ENCODE results near the gene TBC1D32. TPM values are rescaled to one million over a fixed set of nuclear protein-coding genes. Genes with fewer than 3 reads are reported as not detected.
"Not testable (repeated sequence)": the region's sequence is repeated elsewhere in the genome, so short reads cannot be mapped to it uniquely, and the experiment has no call there.

Gene TBC1D32
- total RNA-seq, 1 donor from 2014 or later: 6.6 TPM

- no peak overlapping the region for H3K27ac Mint-ChIP-seq
- no peak for DNase-seq (ENCODE audit: low spot score)
- peaks cover 4% of the 10 kb centered on the region for H3K36me3 Mint-ChIP-seq (ENCODE audit: low read depth)
- no peaks in the 10 kb centered on the region for H3K9me3 Mint-ChIP-seq
- H3K4me3 Mint-ChIP-seq (ENCODE audit: low read depth): no peak overlapping the region
- intact Hi-C loops (cut with micrococcal nuclease): no loop called here
- no peaks in the 10 kb centered on the region for H3K4me1 Mint-ChIP-seq (ENCODE audit: low read depth)
- no peaks in the 10 kb centered on the region for H3K27me3 Mint-ChIP-seq (ENCODE audit: low read depth)
These were observed 192.2 kb downstream of the TBC1D32 start for GRCh38 chr6:121142093-121142492.

GRCh38 chr6:121135425-121135824 lies 198.9 kb downstream of the TBC1D32 start:
- H3K27me3 Mint-ChIP-seq (ENCODE audit: low read depth): no peaks in the 10 kb centered on the region
- H3K27ac Mint-ChIP-seq: no peak overlapping the region
- H3K4me3 Mint-ChIP-seq (ENCODE audit: low read depth): no peak overlapping the region
- no peak for DNase-seq (ENCODE audit: low spot score)
- no peaks in the 10 kb centered on the region for H3K4me1 Mint-ChIP-seq (ENCODE audit: low read depth)
- intact Hi-C loops (cut with micrococcal nuclease): no loop called here
- H3K36me3 Mint-ChIP-seq (ENCODE audit: low read depth): no peaks in the 10 kb centered on the region
- no peaks in the 10 kb centered on the region for H3K9me3 Mint-ChIP-seq

- no peak overlapping the region for H3K4me3 Mint-ChIP-seq (ENCODE audit: low read depth)
- intact Hi-C loops (cut with micrococcal nuclease): no loop called here
- H3K36me3 Mint-ChIP-seq (ENCODE audit: low read depth): no peaks in the 10 kb centered on the region
- H3K27me3 Mint-ChIP-seq (ENCODE audit: low read depth): no peaks in the 10 kb centered on the region
- no peak overlapping the region for H3K27ac Mint-ChIP-seq
- H3K9me3 Mint-ChIP-seq: no peaks in the 10 kb centered on the region
- no peaks in the 10 kb centered on the region for H3K4me1 Mint-ChIP-seq (ENCODE audit: low read depth)
- DNase-seq (ENCODE audit: low spot score): no peak
These were observed 199.4 kb downstream of the TBC1D32 start for GRCh38 chr6:121134922-121135321.

- Mint-ChIP-seq H3K36me3 (ENCODE audit: low read depth) (peaks cover 21% of the 10 kb centered on the region), H3K4me1 (ENCODE audit: low read depth) (no peaks in the 10 kb centered on the region), H3K4me3 (ENCODE audit: low read depth) (no peak overlapping the region), H3K27ac (no peak overlapping the region), H3K27me3 (ENCODE audit: low read depth) (no peaks in the 10 kb centered on the region), H3K9me3 (peaks cover 22% of the 10 kb centered on the region)
- intact Hi-C loops (cut with micrococcal nuclease): no loop called here
- DNase-seq (ENCODE audit: low spot score): no peak
These were observed 209.7 kb downstream of the TBC1D32 start for GRCh38 chr6:121124600-121124999.

GRCh38 chr6:121112356-121112755 lies 221.9 kb downstream of the TBC1D32 start:
- Mint-ChIP-seq H3K9me3 (no peaks in the 10 kb centered on the region), H3K27ac (no peak overlapping the region), H3K27me3 (ENCODE audit: low read depth) (no peaks in the 10 kb centered on the region), H3K36me3 (ENCODE audit: low read depth) (no peaks in the 10 kb centered on the region), H3K4me1 (ENCODE audit: low read depth) (peaks cover 4% of the 10 kb centered on the region), H3K4me3 (ENCODE audit: low read depth) (no peak overlapping the region)
- intact Hi-C loops (cut with micrococcal nuclease): no loop called here
- no peak for DNase-seq (ENCODE audit: low spot score)

- H3K4me3 Mint-ChIP-seq (ENCODE audit: low read depth): no peak overlapping the region
- H3K27me3 Mint-ChIP-seq (ENCODE audit: low read depth): no peaks in the 10 kb centered on the region
- intact Hi-C loops (cut with micrococcal nuclease): no loop called here
- no peaks in the 10 kb centered on the region for H3K36me3 Mint-ChIP-seq (ENCODE audit: low read depth)
- no peak for DNase-seq (ENCODE audit: low spot score)
- no peaks in the 10 kb centered on the region for H3K9me3 Mint-ChIP-seq
- no peak overlapping the region for H3K27ac Mint-ChIP-seq
- no peaks in the 10 kb centered on the region for H3K4me1 Mint-ChIP-seq (ENCODE audit: low read depth)
These were observed 223.5 kb downstream of the TBC1D32 start for GRCh38 chr6:121110733-121111132.

- H3K27ac Mint-ChIP-seq: no peak overlapping the region
- H3K36me3 Mint-ChIP-seq (ENCODE audit: low read depth): no peaks in the 10 kb centered on the region
- H3K27me3 Mint-ChIP-seq (ENCODE audit: low read depth): no peaks in the 10 kb centered on the region
- no peak for DNase-seq (ENCODE audit: low spot score)
- intact Hi-C loops (cut with micrococcal nuclease): no loop called here
- H3K4me1 Mint-ChIP-seq (ENCODE audit: low read depth): no peaks in the 10 kb centered on the region
- no peak overlapping the region for H3K4me3 Mint-ChIP-seq (ENCODE audit: low read depth)
- H3K9me3 Mint-ChIP-seq: no peaks in the 10 kb centered on the region
These were observed 227.3 kb downstream of the TBC1D32 start for GRCh38 chr6:121106962-121107361.

- intact Hi-C loops (cut with micrococcal nuclease): no loop called here
- Mint-ChIP-seq H3K36me3 (ENCODE audit: low read depth) (no peaks in the 10 kb centered on the region), H3K4me3 (ENCODE audit: low read depth) (no peak overlapping the region), H3K27me3 (ENCODE audit: low read depth) (no peaks in the 10 kb centered on the region), H3K9me3 (no peaks in the 10 kb centered on the region), H3K4me1 (ENCODE audit: low read depth) (no peaks in the 10 kb centered on the region), H3K27ac (no peak overlapping the region)
- no peak for DNase-seq (ENCODE audit: low spot score)
These were observed 228.8 kb downstream of the TBC1D32 start for GRCh38 chr6:121105461-121105860.

GRCh38 chr6:121093928-121094327 lies 240.4 kb downstream of the TBC1D32 start:
- intact Hi-C loops (cut with micrococcal nuclease): no loop called here
- no peaks in the 10 kb centered on the region for H3K4me1 Mint-ChIP-seq (ENCODE audit: low read depth)
- H3K27me3 Mint-ChIP-seq (ENCODE audit: low read depth): no peaks in the 10 kb centered on the region
- no peak overlapping the region for H3K27ac Mint-ChIP-seq
- no peak overlapping the region for H3K4me3 Mint-ChIP-seq (ENCODE audit: low read depth)
- DNase-seq (ENCODE audit: low spot score): no peak
- no peaks in the 10 kb centered on the region for H3K36me3 Mint-ChIP-seq (ENCODE audit: low read depth)
- H3K9me3 Mint-ChIP-seq: no peaks in the 10 kb centered on the region

GRCh38 chr6:121090492-121090891 lies 243.8 kb downstream of the TBC1D32 start:
- no peaks in the 10 kb centered on the region for H3K9me3 Mint-ChIP-seq
- no peaks in the 10 kb centered on the region for H3K27me3 Mint-ChIP-seq (ENCODE audit: low read depth)
- no peak overlapping the region for H3K27ac Mint-ChIP-seq
- no peak for DNase-seq (ENCODE audit: low spot score)
- H3K36me3 Mint-ChIP-seq (ENCODE audit: low read depth): no peaks in the 10 kb centered on the region
- H3K4me3 Mint-ChIP-seq (ENCODE audit: low read depth): no peak overlapping the region
- intact Hi-C loops (cut with micrococcal nuclease): no loop called here
- no peaks in the 10 kb centered on the region for H3K4me1 Mint-ChIP-seq (ENCODE audit: low read depth)

GRCh38 chr6:121086876-121087275 lies 247.4 kb downstream of the TBC1D32 start:
- no peak overlapping the region for H3K4me3 Mint-ChIP-seq (ENCODE audit: low read depth)
- intact Hi-C loops (cut with micrococcal nuclease): no loop called here
- H3K9me3 Mint-ChIP-seq: no peaks in the 10 kb centered on the region
- H3K27ac Mint-ChIP-seq: no peak overlapping the region
- H3K27me3 Mint-ChIP-seq (ENCODE audit: low read depth): no peaks in the 10 kb centered on the region
- H3K36me3 Mint-ChIP-seq (ENCODE audit: low read depth): no peaks in the 10 kb centered on the region
- no peak for DNase-seq (ENCODE audit: low spot score)
- no peaks in the 10 kb centered on the region for H3K4me1 Mint-ChIP-seq (ENCODE audit: low read depth)

- H3K27me3 Mint-ChIP-seq (ENCODE audit: low read depth): no peaks in the 10 kb centered on the region
- H3K4me1 Mint-ChIP-seq (ENCODE audit: low read depth): no peaks in the 10 kb centered on the region
- no peak overlapping the region for H3K4me3 Mint-ChIP-seq (ENCODE audit: low read depth)
- no peaks in the 10 kb centered on the region for H3K36me3 Mint-ChIP-seq (ENCODE audit: low read depth)
- no peak for DNase-seq (ENCODE audit: low spot score)
- H3K9me3 Mint-ChIP-seq: peaks cover 3% of the 10 kb centered on the region
- intact Hi-C loops (cut with micrococcal nuclease): no loop called here
- no peak overlapping the region for H3K27ac Mint-ChIP-seq
These were observed 258.2 kb downstream of the TBC1D32 start for GRCh38 chr6:121076119-121076518.

GRCh38 chr6:121068749-121069148 lies 265.5 kb downstream of the TBC1D32 start:
- intact Hi-C loops (cut with micrococcal nuclease); H3K27me3 Mint-ChIP-seq (ENCODE audit: low read depth); H3K4me3 Mint-ChIP-seq (ENCODE audit: low read depth); H3K27ac Mint-ChIP-seq; H3K36me3 Mint-ChIP-seq (ENCODE audit: low read depth); DNase-seq (ENCODE audit: low spot score); H3K4me1 Mint-ChIP-seq (ENCODE audit: low read depth): not testable (repeated sequence)
- peaks cover 22% of the 10 kb centered on the region for H3K9me3 Mint-ChIP-seq

- peaks cover 22% of the 10 kb centered on the region for H3K9me3 Mint-ChIP-seq
- no peak overlapping the region for H3K27ac Mint-ChIP-seq
- no peaks in the 10 kb centered on the region for H3K36me3 Mint-ChIP-seq (ENCODE audit: low read depth)
- H3K4me3 Mint-ChIP-seq (ENCODE audit: low read depth): no peak overlapping the region
- H3K27me3 Mint-ChIP-seq (ENCODE audit: low read depth): no peaks in the 10 kb centered on the region
- no peaks in the 10 kb centered on the region for H3K4me1 Mint-ChIP-seq (ENCODE audit: low read depth)
- intact Hi-C loops (cut with micrococcal nuclease): no loop called here
- DNase-seq (ENCODE audit: low spot score): no peak
These were observed 266.9 kb downstream of the TBC1D32 start for GRCh38 chr6:121067381-121067780.
